Liver (tissue), 9 donors: ENCODE results near the gene TMPRSS3. TPM values are rescaled to one million over a fixed set of nuclear protein-coding genes. Genes with fewer than 3 reads are reported as not detected.

Experiments
- DNase-seq: peaks from one replicate; pipeline ENCODE4 v3.0.0-alpha.2; 2017; ENCODE audit warnings: low spot score
- H3K27ac ChIP-seq, 2 donors: one replicate each; pipeline ENCODE4 v1.7.0; 2013; ENCODE audit warnings: inconsistent platforms in 2 of 2, low read length in 2 of 2, control low read depth in 1 of 2, low read depth in 1 of 2, mild to moderate bottlenecking in 1 of 2
- H3K27me3 ChIP-seq, 4 donors: one replicate each; pipeline versions ENCODE4 v1.6.1 to v1.7.0; 2013; ENCODE audit warnings: low read length in 3 of 4, inconsistent platforms in 1 of 4, mild to moderate bottlenecking in 1 of 4, moderate library complexity in 1 of 4; ENCODE audit not compliant: control insufficient read depth in 4 of 4, insufficient read depth in 4 of 4
- H3K36me3 ChIP-seq, 4 donors: one replicate each; pipeline versions ENCODE4 v1.6.1 to v1.7.0; 2013; ENCODE audit warnings: low read length in 3 of 4, mild to moderate bottlenecking in 3 of 4, low read depth in 1 of 4, moderate library complexity in 1 of 4; ENCODE audit not compliant: control insufficient read depth in 4 of 4, insufficient read depth in 3 of 4
- H3K4me1 ChIP-seq, 4 donors: one replicate each; pipeline versions ENCODE4 v1.6.1 to v1.7.0; 2013; ENCODE audit warnings: low read length in 3 of 4, mild to moderate bottlenecking in 3 of 4, moderate library complexity in 1 of 4; ENCODE audit not compliant: control insufficient read depth in 4 of 4, insufficient read depth in 4 of 4
- H3K4me3 ChIP-seq, 3 donors: one replicate each; pipeline versions ENCODE4 v1.6.1 to v1.7.0; 2013; ENCODE audit warnings: low read length in 3 of 3, control low read depth in 1 of 3, low read depth in 1 of 3, mild to moderate bottlenecking in 1 of 3
- H3K9ac ChIP-seq, 2 donors: one replicate each; pipeline ENCODE4 v1.7.0; 2013; ENCODE audit warnings: low read length in 2 of 2, mild to moderate bottlenecking in 2 of 2, moderate library complexity in 2 of 2, control low read depth in 1 of 2, low read depth in 1 of 2
- H3K9me3 ChIP-seq, 4 donors: one replicate each; pipeline versions ENCODE4 v1.6.1 to v1.7.0; 2013; ENCODE audit warnings: low read length in 3 of 4; ENCODE audit not compliant: control insufficient read depth in 4 of 4
- ATF3 ChIP-seq: IDR thresholded peaks from 2 replicates; pipeline ENCODE4 v1.6.1; 2016; ENCODE audit warnings: antibody characterized with exemption
- CTCF ChIP-seq: fragments of 150-350 bp; IDR thresholded peaks from 2 replicates; pipeline ENCODE4 v1.5.1; 2017; ENCODE audit warnings: improper control_type of control experiment, low read depth, low read length; ENCODE audit not compliant: missing input control
- EGR1 ChIP-seq, 2 donors: IDR thresholded peaks; 2 replicates each; pipeline ENCODE4 v1.6.1; 2016 to 2018; ENCODE audit warnings: antibody characterized with exemption in 2 of 2, low read depth in 2 of 2
- FOXA1 ChIP-seq: IDR thresholded peaks from 2 replicates; pipeline ENCODE4 v1.6.1; 2016; ENCODE audit warnings: antibody characterized with exemption
- FOXA2 ChIP-seq: IDR thresholded peaks from 2 replicates; pipeline ENCODE4 v1.6.1; 2016; ENCODE audit warnings: antibody characterized with exemption
- GABPA ChIP-seq, 2 donors: IDR thresholded peaks in 1 of 2; conservative IDR thresholded peaks in 1 of 2; 2 replicates each; pipeline ENCODE4 v1.6.1; 2016; ENCODE audit warnings: antibody characterized with exemption in 2 of 2, mild to moderate bottlenecking in 1 of 2, moderate library complexity in 1 of 2
- HNF4A ChIP-seq, 2 donors: conservative IDR thresholded peaks; 2 replicates each; pipeline ENCODE4 v1.6.1; 2016; ENCODE audit warnings: antibody characterized with exemption in 2 of 2, mild to moderate bottlenecking in 2 of 2
- HNF4G ChIP-seq: IDR thresholded peaks from 2 replicates; pipeline ENCODE4 v1.6.1; 2016; ENCODE audit warnings: antibody characterized with exemption
- JUND ChIP-seq, 2 donors: IDR thresholded peaks; 2 replicates each; pipeline ENCODE4 v1.6.1; 2016; ENCODE audit warnings: antibody characterized with exemption in 2 of 2
- MAX ChIP-seq: IDR thresholded peaks from 2 replicates; pipeline ENCODE4 v1.6.1; 2016; ENCODE audit warnings: antibody characterized with exemption
- NR2F2 ChIP-seq: IDR thresholded peaks from 2 replicates; pipeline ENCODE4 v1.6.1; 2016; ENCODE audit warnings: antibody characterized with exemption
- RAD21 ChIP-seq, 2 donors: IDR thresholded peaks; 2 replicates each; pipeline ENCODE4 v1.6.1; 2016; ENCODE audit warnings: antibody characterized with exemption in 2 of 2, mild to moderate bottlenecking in 2 of 2
- REST ChIP-seq: IDR thresholded peaks from 2 replicates; pipeline ENCODE4 v1.6.1; 2016; ENCODE audit warnings: antibody characterized with exemption, mild to moderate bottlenecking
- RXRA ChIP-seq, 2 donors: IDR thresholded peaks; 2 replicates each; pipeline ENCODE4 v1.6.1; 2017 to 2018; ENCODE audit warnings: antibody characterized with exemption in 2 of 2, mild to moderate bottlenecking in 1 of 2
- SP1 ChIP-seq: IDR thresholded peaks from 2 replicates; pipeline ENCODE4 v1.6.1; 2018; ENCODE audit warnings: antibody characterized with exemption, mild to moderate bottlenecking
- TAF1 ChIP-seq: conservative IDR thresholded peaks from 2 replicates; pipeline ENCODE4 v1.6.1; 2016; ENCODE audit warnings: antibody characterized with exemption, mild to moderate bottlenecking
- YY1 ChIP-seq: IDR thresholded peaks from 2 replicates; pipeline ENCODE4 v1.6.1; 2016; ENCODE audit warnings: antibody characterized with exemption, mild to moderate bottlenecking
- ZBTB33 ChIP-seq: IDR thresholded peaks from 2 replicates; pipeline ENCODE4 v1.6.1; 2016; ENCODE audit warnings: antibody characterized with exemption
- WGBS: extraction: QIAGEN DNeasy Blood & Tissue Kit; methylation state at CpG from one replicate; pipeline ENCODE4 v1.1.7; 2013; 5-methylcytosine and 5-hydroxymethylcytosine counted together
- polyA plus RNA-seq, 2 donors: library from polyadenylated mRNA; stranded (reverse) in 1 of 2; unstranded in 1 of 2; fragments of 200-250 nt in 1 of 2; fragments of >200 nt in 1 of 2; fragmentation: Nextera tagmentation in 1 of 2; extraction: Ambion mirVana in 1 of 2; gene quantifications; one replicate each; pipeline versions ENCODE4 v1.2.1 to v1.2.3, GENCODE V29; 2013 to 2015
- total RNA-seq, 2 donors: library from RNA; depleted of rRNA; stranded (reverse); fragments of >200 nt; gene quantifications; one replicate each; pipeline ENCODE4 v1.2.3, GENCODE V29; 2014
- donor health status: healthy.
- donor health status: healthy.
- donor health status: healthy.
- donor health status: healthy.
- donor health status: healthy.

Gene TMPRSS3
- total and polyA plus RNA-seq, 4 donors, result 0.25 to 0.50 TPM; not detected in 2

GRCh38 chr21:42370894-42371654 lies 24.8 kb downstream of the TMPRSS3 start:
- no peak overlapping the region for H3K4me3 ChIP-seq
- no peaks in the 10 kb centered on the region for H3K9me3 ChIP-seq
- H3K27ac ChIP-seq, result no peak overlapping the region
- H3K27me3 ChIP-seq, result peaks cover 0 to 5% (median 1%) of the 10 kb centered on the region in 4 donors
- H3K36me3 ChIP-seq, result no peaks in the 10 kb centered on the region
- no peak overlapping the region for H3K9ac ChIP-seq
- WGBS, result 86% methylated on average over 18 of the region's 18 CpGs
- TF ChIP-seq HNF4G (no peak), FOXA2 (no peak), CTCF (no peak), RXRA (IDR thresholded peaks at IDR 0.05) (no peak), JUND (IDR thresholded peaks at IDR 0.05) (no peak), TAF1 (no peak), FOXA1 (no peak), ZBTB33 (no peak), ATF3 (no peak), GABPA (IDR thresholded peaks at IDR 0.05 in 1 of 2, conservative IDR thresholded peaks at IDR 0.05 in 1 of 2) (no peak), REST (no peak), YY1 (no peak), SP1 (no peak), NR2F2 (no peak), RAD21 (IDR thresholded peaks at IDR 0.05) (no peak), EGR1 (IDR thresholded peaks at IDR 0.05; ENCODE audit: low read depth in 2 of 2) (no peak), HNF4A (conservative IDR thresholded peaks at IDR 0.05) (no peak), MAX (no peak)
- DNase-seq, result no peak
- no peaks in the 10 kb centered on the region for H3K4me1 ChIP-seq
